Activated naive CD8-positive, alpha-beta T cell treated with anti-CD3 and anti-CD28 coated beads, Interleukin-2, amount 50 U/mL, for 16 hours (primary cell): Measurements from ENCODE around the gene SDSL.

ENCODE experiments used
- DNase-seq: peaks from one replicate; pipeline ENCODE4 v3.0.0-alpha.2; 2020; ENCODE audit warnings: low read depth, low spot score

The SDSL gene

GRCh38 chr12:113422030-113422885 is at the start of gene SDSL:
SDSL (plus strand) TSS chr12:113422380; CDS start chr12:113427983, 5,603 bp downstream.
- no peak for DNase-seq

GRCh38 chr12:113373440-113373839 is 48.7 kb upstream of the SDSL start:
- DNase-seq, result no peak

- DNase-seq, result no peak
Observed at GRCh38 chr12:113373969-113374368, 48.2 kb upstream of the SDSL start.

- DNase-seq, result no peak
Observed at GRCh38 chr12:113374823-113375428, 47.3 kb upstream of the SDSL start.

- DNase-seq, result no peak
Observed at GRCh38 chr12:113378291-113378690, 43.9 kb upstream of the SDSL start.

- no peak for DNase-seq
Observed at GRCh38 chr12:113381220-113381619, 41.0 kb upstream of the SDSL start.

GRCh38 chr12:113382206-113382605 is 40.0 kb upstream of the SDSL start:
- no peak for DNase-seq

- no peak for DNase-seq
Observed at GRCh38 chr12:113384778-113385177, 37.4 kb upstream of the SDSL start.

GRCh38 chr12:113385282-113385882 is 36.8 kb upstream of the SDSL start:
- no peak for DNase-seq

GRCh38 chr12:113386866-113387566 is 35.2 kb upstream of the SDSL start:
- no peak for DNase-seq

- no peak for DNase-seq
Observed at GRCh38 chr12:113387631-113388030, 34.5 kb upstream of the SDSL start.

- no peak for DNase-seq
Observed at GRCh38 chr12:113388351-113388750, 33.8 kb upstream of the SDSL start.

GRCh38 chr12:113390064-113391043 is 31.8 kb upstream of the SDSL start:
- no peak for DNase-seq

- no peak for DNase-seq
Observed at GRCh38 chr12:113391145-113391544, 31.0 kb upstream of the SDSL start.

GRCh38 chr12:113391650-113392337 is 30.4 kb upstream of the SDSL start:
- DNase-seq, result no peak

GRCh38 chr12:113392520-113392919 is 29.7 kb upstream of the SDSL start:
- no peak for DNase-seq

GRCh38 chr12:113392988-113393579 is 29.1 kb upstream of the SDSL start:
- no peak for DNase-seq

- no peak for DNase-seq
Observed at GRCh38 chr12:113393749-113394148, 28.4 kb upstream of the SDSL start.

GRCh38 chr12:113395119-113395518 is 27.1 kb upstream of the SDSL start:
- DNase-seq, result no peak

- no peak for DNase-seq
Observed at GRCh38 chr12:113396200-113396599, 26.0 kb upstream of the SDSL start.
